HG03175 (cell line): ENCODE measurements around the gene NXN.
"Not testable (repeated sequence)": the region's sequence is repeated elsewhere in the genome, so short reads cannot be mapped to it uniquely, and the experiment has no call there.

Source experiments
- ATAC-seq: cut with Tn5 transposase; IDR thresholded peaks from one replicate; pipeline ENCODE4 v1.9.1; 2021; ENCODE audit warnings: mild to moderate bottlenecking, moderate library complexity; ENCODE audit not compliant: unreplicated experiment

The NXN gene

GRCh38 chr17:1007310-1008007 is 27.9 kb upstream of the NXN start:
- ATAC-seq = no peak

- no peak for ATAC-seq
These were observed 26.5 kb upstream of the NXN start for GRCh38 chr17:1006054-1006453.

- no peak for ATAC-seq
These were observed 25.9 kb upstream of the NXN start for GRCh38 chr17:1005361-1005946.

GRCh38 chr17:1004769-1005295 is 25.3 kb upstream of the NXN start:
- ATAC-seq = no peak

- no peak for ATAC-seq
These were observed 24.6 kb upstream of the NXN start for GRCh38 chr17:1003972-1004768.

GRCh38 chr17:1003633-1003971 is 24.0 kb upstream of the NXN start:
- ATAC-seq = no peak

GRCh38 chr17:1002771-1003555 is 23.4 kb upstream of the NXN start:
- ATAC-seq = no peak

- ATAC-seq = no peak
These were observed 22.8 kb upstream of the NXN start for GRCh38 chr17:1002412-1002753.

- no peak for ATAC-seq
These were observed 22.2 kb upstream of the NXN start for GRCh38 chr17:1001640-1002411.

GRCh38 chr17:1000597-1001461 is 21.3 kb upstream of the NXN start:
- no peak for ATAC-seq

- ATAC-seq = no peak
These were observed 18.5 kb upstream of the NXN start for GRCh38 chr17:998111-998510.

GRCh38 chr17:996554-997344 is 17.2 kb upstream of the NXN start, which contains the start of gene TIMM22:
TIMM22 (plus strand) TSS chr17:997129; CDS start chr17:997143, 14 bp downstream.
- ATAC-seq = peak; percentile 93

- ATAC-seq = not testable (repeated sequence)
These were observed 15.7 kb upstream of the NXN start for GRCh38 chr17:995324-995723.

GRCh38 chr17:992933-993332 is 13.4 kb upstream of the NXN start:
- no peak for ATAC-seq

GRCh38 chr17:988561-988960 is 9.0 kb upstream of the NXN start:
- ATAC-seq = no peak

GRCh38 chr17:987931-988330 is 8.4 kb upstream of the NXN start:
- ATAC-seq = no peak

GRCh38 chr17:986322-986929 is 6.8 kb upstream of the NXN start:
- ATAC-seq = no peak

- no peak for ATAC-seq
These were observed 4.3 kb upstream of the NXN start for GRCh38 chr17:983921-984320.
